HPDE6-E6E7 (cell line): ENCODE results near the gene SPSB2.
A peak's percentile ranks its signal among the peaks of the same experiment; 100 is the strongest.

Source experiments
- DNase-seq: peaks from one replicate; pipeline ENCODE4 v3.0.0; 2011; ENCODE audit warnings: missing footprints; ENCODE audit errors: extremely low spot score

SPSB2 gene

GRCh38 chr12:6831450-6831995 lies 41.6 kb downstream of the SPSB2 start:
- no peak for DNase-seq

- DNase-seq = no peak
These were observed 42.1 kb downstream of the SPSB2 start for GRCh38 chr12:6830999-6831398.

GRCh38 chr12:6830286-6830890 lies 42.7 kb downstream of the SPSB2 start:
- no peak for DNase-seq

GRCh38 chr12:6829536-6830220 lies 43.4 kb downstream of the SPSB2 start:
- DNase-seq = no peak

DNA sequence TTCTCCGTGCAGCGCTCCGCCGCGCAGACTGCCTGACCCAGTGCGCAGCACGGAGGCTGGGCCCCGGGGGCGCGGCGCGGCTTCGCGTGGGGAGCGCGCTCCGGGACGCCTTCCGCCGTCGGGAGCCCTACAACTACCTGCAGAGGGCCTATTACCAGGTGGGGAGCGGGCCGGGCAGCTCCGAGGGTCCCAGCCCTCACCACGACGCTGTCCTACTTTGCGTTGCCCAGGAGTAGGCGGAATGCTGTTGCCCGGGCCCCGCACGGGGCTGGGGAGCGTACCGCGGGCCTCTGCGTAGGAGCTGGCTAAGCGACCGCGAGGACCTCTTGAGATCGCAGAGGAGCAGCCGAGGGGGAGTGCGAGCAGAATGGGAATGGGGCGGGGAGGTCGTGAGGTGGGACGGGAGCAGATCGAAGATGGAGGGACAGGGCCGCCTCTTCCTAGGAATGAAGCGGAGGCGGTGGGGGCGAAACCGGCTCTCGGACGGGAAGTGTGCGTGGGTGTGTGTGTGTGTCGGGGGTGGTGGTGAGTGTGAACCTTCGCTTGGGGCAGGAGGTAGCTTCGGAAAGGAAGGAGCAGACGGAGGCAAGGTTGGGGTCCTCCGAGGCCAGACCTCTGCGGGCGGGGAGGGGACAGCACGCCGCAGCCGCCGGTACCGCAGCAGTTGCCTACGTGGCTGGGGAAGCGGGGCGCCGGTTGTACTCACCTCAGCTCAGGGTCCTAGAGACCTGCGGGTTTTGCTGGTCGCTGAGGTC lies 44.1 kb downstream of the SPSB2 start:
- peak; percentile 31 for DNase-seq

DNA sequence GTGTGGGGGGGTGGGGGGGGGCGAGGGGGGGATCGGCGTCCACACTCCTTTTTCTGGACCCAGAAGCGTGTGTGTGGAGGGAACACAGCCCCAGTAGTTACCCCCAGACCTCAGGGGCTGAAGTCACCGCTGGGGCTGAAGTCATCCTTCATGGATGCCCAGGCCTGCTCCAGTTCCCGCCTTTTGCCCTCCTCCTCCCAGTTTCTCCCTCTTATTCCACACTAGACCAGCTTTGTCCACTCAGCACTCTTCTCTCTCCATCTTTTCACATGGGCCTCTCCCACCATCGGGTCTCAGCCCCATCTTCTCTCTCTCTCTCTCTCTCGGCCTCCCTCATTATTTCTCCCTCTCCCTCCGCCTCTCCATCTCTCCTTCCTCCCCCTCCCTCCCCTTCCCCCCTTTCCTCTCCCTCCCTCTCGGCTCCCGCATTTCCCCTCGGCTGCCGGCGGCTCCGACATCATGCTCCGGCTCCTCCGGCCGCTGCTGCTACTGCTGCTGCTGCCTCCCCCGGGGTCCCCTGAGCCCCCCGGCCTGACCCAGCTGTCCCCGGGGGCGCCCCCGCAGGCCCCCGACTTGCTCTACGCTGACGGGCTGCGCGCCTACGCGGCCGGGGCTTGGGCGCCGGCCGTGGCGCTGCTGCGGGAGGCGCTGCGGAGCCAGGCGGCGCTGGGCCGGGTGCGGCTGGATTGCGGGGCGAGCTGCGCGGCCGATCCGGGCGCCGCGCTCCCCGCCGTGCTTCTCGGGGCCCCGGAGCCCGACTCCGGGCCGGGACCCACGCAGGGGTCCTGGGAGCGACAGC lies 44.9 kb downstream of the SPSB2 start, which contains the start of gene P3H3:
TSS of gene P3H3 (plus strand) at position 426 of the 799 bp plus-strand sequence. CDS start at position 460, 34 bp downstream.
- DNase-seq = peak; percentile 34

DNA sequence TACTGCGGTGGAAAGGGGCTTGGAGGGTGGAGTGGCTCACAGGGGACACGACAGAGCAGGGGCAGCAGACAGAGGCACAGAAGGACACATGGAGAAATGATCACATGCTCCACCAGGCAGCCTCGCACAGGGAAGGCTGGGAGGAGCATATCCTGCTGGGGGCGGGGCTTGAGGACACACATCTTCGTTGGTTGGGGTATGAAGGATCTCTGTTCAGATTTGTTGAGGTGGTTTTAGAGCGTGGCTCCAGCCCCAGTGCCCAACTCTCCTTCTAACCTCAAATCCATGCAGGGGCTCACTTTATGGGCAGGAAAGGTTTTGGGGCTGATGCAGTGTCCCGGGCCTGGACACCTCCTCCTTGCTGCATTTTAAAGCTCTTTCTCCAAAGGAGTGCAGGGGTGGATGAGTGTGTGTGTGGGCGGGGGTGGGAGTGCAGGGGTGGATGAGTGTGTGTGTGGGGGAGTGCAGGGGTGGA lies 45.6 kb downstream of the SPSB2 start:
- DNase-seq = peak; percentile 79

GRCh38 chr12:6826734-6827436 lies 46.2 kb downstream of the SPSB2 start:
- no peak for DNase-seq

DNA sequence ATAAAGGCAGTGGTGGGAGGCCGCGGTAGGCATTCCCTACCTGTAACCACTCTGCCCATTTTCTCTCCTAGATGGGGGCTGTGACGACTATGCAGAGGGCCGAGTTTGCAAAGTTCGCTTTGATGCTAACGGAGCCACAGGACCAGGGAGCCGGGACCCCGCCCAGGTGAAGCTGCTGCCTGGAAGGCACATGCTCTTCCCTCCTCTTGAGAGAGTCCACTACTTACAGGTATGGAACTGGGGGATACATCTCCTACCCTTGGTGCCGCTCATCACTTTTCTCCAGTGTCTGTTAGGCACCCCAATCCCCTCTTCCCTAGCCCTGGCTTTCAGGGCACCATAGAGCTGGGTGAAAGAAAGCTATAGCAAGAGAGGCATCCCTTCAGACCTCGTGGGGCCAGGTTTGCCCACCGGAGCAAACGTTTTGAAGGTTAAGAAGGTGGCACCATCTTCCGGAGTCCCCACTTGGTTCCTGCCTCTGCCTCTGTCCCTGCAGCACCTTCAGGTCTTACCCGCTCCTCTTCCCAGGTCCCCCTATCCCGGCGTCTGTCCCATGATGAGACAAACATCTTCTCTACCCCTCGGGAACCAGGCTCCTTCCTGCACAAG lies 46.9 kb downstream of the SPSB2 start:
- no peak for DNase-seq

DNA sequence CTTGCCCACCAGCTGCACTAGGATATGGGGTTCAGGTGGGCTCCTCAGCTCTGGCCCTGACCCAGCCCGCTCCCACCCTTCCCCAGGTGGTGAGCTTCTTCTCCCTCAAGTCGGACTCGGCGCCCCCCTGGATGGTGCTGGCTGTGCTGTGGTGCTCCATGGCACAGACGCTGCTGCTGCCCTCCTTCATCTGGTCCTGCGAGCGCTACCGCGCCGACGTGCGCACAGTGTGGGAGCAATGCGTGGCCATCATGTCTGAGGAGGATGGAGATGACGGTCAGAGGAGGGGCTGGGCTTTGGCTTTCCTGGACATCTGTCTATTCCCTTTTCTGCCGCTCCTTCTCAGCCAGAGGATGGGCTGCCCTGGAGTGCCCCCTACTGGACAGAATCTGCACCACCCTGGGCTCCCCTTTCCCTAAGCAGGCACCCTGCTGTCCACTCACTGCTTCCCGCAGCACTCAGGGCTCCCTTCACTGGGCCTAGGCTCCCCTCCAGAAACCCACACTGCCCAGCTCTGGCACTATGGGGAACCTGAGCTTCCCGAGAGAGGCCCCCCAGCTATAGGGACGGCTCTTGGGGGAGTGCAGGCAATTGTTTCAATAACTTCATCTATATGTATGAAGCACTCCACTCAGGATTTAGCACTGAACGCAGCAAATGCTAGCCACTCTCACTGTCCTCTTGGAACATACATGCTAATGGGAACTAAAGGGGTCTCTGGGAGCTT lies 47.5 kb downstream of the SPSB2 start:
- peak; percentile 77 for DNase-seq

DNA sequence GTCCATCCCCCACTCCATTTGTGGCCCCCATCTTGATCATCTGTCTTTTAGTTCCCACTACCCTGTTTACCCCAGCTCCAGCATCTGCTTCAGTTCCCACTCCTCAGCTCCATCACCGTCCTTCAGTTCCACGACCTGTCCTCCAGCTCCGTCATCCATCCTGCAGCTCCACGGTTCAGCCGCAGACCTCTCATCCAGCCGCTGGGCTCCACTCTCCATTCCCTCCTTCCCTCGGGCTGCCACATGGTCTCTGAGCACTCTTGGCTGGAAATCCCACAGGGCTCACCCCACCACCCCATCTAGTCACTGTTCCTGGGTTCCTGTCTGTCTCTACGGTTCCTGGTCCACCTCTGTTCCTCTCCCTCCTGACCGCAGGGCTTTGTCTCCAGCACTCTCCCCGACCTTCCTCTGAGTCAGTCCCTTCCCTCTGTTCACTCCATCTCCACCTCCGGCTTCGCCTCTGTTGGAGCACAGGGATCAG lies 48.2 kb downstream of the SPSB2 start:
- DNase-seq = peak; percentile 33

DNA sequence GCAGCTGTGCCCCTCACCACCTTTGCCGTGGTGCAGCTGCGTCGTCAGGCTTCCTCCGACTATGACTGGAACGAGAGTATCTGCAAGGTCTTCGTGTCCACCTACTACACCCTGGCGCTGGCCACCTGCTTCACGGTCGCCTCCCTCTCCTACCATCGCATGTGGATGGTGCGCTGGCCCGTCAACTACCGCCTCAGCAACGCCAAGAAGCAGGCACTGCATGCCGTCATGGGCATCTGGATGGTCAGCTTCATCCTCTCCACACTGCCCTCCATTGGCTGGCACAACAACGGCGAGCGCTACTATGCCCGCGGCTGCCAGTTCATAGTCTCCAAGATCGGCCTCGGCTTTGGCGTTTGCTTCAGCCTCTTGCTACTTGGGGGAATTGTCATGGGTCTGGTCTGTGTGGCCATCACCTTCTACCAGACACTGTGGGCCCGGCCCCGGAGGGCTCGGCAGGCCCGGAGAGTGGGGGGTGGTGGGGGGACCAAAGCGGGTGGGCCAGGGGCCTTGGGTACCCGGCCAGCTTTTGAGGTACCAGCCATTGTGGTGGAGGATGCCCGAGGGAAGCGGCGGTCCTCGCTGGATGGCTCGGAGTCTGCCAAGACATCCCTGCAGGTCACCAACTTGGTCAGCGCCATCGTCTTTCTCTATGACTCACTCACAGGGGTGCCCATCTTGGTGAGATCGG lies 48.9 kb downstream of the SPSB2 start:
- no peak for DNase-seq

- no peak for DNase-seq
These were observed 49.7 kb downstream of the SPSB2 start for GRCh38 chr12:6823182-6824084.

GRCh38 chr12:6822426-6823135 lies 50.5 kb downstream of the SPSB2 start:
- no peak for DNase-seq

- no peak for DNase-seq
These were observed 51.3 kb downstream of the SPSB2 start, which contains the start of gene GPR162 for GRCh38 chr12:6821591-6822425. GPR162 (plus strand) TSS chr12:6821821; CDS start chr12:6823899, 2,078 bp downstream.
